BE2C (cell line): ENCODE data around the gene PCDHGA4.

ENCODE experiments used
- DNase-seq: peaks from one replicate; pipeline ENCODE4 v3.0.0-alpha.2; 2020
- H3K27me3 ChIP-seq: fragments of 250-450 bp; sonication (Bioruptor Pico); 2 replicates; pipeline ENCODE4 v1.5.1; 2020; ENCODE audit warnings: mild to moderate bottlenecking
- H3K36me3 ChIP-seq: fragments of 250-450 bp; sonication (Bioruptor Pico); 2 replicates; pipeline ENCODE4 v1.5.1; 2020; ENCODE audit warnings: mild to moderate bottlenecking
- H3K4me1 ChIP-seq: fragments of 250-450 bp; sonication (Bioruptor Pico); 2 replicates; pipeline ENCODE4 v1.5.1; 2020
- H3K4me3 ChIP-seq: 2 replicates; pipeline ENCODE4 v1.5.1; 2011; ENCODE audit warnings: low read depth, low read length
- H3K9me3 ChIP-seq: fragments of 250-450 bp; sonication (Bioruptor Pico); 2 replicates; pipeline ENCODE4 v1.5.1; 2020
- TF ChIP-seq, protein P1 (sequence below): IDR thresholded peaks from 2 replicates; pipeline ENCODE4 v1.5.1; 2012; ENCODE audit warnings: mild to moderate bottlenecking, low read depth, low read length

The PCDHGA4 gene

DNA sequence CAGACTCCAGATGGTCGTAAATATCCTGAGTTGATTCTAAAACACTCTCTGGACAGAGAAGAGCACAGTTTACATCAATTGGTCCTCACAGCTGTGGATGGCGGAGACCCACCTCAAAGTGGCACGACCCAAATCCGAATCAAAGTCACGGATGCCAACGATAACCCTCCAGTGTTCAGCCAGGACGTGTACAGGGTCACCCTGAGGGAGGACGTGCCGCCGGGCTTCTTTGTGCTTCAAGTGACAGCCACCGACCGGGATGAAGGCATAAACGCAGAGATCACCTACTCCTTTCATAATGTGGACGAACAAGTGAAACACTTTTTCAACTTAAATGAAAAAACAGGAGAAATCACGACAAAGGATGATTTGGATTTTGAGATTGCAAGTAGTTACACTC, 5.9 kb downstream of the PCDHGA4 start:
- H3K27me3 ChIP-seq = no peaks in the 10 kb centered on the region
- TF ChIP-seq, protein P1, sequence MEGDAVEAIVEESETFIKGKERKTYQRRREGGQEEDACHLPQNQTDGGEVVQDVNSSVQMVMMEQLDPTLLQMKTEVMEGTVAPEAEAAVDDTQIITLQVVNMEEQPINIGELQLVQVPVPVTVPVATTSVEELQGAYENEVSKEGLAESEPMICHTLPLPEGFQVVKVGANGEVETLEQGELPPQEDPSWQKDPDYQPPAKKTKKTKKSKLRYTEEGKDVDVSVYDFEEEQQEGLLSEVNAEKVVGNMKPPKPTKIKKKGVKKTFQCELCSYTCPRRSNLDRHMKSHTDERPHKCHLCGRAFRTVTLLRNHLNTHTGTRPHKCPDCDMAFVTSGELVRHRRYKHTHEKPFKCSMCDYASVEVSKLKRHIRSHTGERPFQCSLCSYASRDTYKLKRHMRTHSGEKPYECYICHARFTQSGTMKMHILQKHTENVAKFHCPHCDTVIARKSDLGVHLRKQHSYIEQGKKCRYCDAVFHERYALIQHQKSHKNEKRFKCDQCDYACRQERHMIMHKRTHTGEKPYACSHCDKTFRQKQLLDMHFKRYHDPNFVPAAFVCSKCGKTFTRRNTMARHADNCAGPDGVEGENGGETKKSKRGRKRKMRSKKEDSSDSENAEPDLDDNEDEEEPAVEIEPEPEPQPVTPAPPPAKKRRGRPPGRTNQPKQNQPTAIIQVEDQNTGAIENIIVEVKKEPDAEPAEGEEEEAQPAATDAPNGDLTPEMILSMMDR = no peak

DNA sequence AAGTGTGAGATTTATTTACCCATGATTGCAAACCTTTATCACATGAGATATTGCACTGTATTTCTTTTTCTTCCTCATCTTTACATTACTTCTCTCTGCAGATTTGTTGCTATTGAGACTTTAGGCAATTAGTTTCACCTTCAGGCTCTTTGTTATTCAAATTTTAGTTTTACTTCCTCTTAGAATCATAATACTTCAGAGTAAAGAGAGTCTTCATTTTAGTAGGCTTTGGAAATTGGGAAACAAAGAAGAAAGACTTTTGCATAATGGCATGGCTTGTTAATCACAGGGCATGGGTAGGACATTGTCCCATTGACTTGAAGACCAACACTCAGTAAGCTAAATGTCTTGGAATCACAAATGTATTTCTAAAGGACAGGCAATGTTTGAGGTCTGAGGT, 7.9 kb downstream of the PCDHGA4 start:
- DNase-seq = no peak
- Histone ChIP-seq H3K4me3 (no peak overlapping the region), H3K9me3 (peaks cover 5% of the 10 kb centered on the region), H3K36me3 (peaks cover 44% of the 10 kb centered on the region), H3K4me1 (no peaks in the 10 kb centered on the region), H3K27me3 (no peaks in the 10 kb centered on the region)
- TF ChIP-seq, protein P1 = no peak

More for the DNA sequence above, 5.9 kb downstream of the PCDHGA4 start:
- peaks cover 7% of the 10 kb centered on the region for H3K9me3 ChIP-seq
- H3K36me3 ChIP-seq = peaks cover 56% of the 10 kb centered on the region
- DNase-seq = no peak
- no peak overlapping the region for H3K4me3 ChIP-seq
- H3K4me1 ChIP-seq = no peaks in the 10 kb centered on the region

DNA sequence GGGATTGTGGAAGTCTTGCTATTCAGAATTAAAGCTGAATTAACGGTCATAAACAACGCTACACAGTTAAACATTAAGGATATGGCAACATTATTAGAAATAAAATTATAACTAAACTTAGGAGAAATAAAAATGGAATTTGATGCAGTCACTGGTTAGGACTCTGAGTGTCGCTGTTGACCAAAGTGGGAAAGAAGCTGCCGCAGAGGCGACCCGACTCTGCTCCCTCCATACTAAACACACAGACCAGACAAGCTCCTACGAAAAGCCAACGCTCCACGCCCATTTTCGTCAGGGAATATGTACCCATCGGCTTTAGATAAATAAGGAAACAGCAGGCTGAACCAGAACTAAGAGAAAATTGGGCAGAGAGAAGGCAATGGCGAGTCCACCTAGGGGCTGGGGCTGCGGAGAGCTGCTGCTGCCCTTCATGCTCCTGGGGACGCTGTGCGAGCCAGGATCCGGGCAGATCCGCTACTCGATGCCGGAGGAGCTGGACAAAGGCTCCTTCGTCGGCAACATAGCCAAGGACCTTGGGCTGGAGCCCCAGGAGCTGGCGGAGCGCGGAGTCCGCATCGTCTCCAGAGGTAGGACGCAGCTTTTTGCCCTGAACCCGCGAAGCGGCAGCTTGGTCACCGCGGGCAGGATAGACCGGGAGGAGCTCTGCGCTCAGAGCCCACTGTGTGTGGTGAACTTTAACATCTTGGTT, 9.3 kb downstream of the PCDHGA4 start, which contains the start of gene PCDHGA5:
Gene PCDHGA5, plus strand, starts transcription at position 211 of the 709 bp plus-strand sequence. Its CDS starts 169 bp downstream, at position 380.
- Histone ChIP-seq H3K36me3 (peaks cover 42% of the 10 kb centered on the region), H3K9me3 (no peaks in the 10 kb centered on the region; the same call in none of the 2 replicates), H3K4me3 (no peak within 1 kb of the TSS), H3K4me1 (no peaks in the 10 kb centered on the region), H3K27me3 (no peaks in the 10 kb centered on the region)
- DNase-seq = no peak
- TF ChIP-seq, protein P1 = 0 out of 2 replicates have a peak, but pooled peaks have one; percentile 6

DNA sequence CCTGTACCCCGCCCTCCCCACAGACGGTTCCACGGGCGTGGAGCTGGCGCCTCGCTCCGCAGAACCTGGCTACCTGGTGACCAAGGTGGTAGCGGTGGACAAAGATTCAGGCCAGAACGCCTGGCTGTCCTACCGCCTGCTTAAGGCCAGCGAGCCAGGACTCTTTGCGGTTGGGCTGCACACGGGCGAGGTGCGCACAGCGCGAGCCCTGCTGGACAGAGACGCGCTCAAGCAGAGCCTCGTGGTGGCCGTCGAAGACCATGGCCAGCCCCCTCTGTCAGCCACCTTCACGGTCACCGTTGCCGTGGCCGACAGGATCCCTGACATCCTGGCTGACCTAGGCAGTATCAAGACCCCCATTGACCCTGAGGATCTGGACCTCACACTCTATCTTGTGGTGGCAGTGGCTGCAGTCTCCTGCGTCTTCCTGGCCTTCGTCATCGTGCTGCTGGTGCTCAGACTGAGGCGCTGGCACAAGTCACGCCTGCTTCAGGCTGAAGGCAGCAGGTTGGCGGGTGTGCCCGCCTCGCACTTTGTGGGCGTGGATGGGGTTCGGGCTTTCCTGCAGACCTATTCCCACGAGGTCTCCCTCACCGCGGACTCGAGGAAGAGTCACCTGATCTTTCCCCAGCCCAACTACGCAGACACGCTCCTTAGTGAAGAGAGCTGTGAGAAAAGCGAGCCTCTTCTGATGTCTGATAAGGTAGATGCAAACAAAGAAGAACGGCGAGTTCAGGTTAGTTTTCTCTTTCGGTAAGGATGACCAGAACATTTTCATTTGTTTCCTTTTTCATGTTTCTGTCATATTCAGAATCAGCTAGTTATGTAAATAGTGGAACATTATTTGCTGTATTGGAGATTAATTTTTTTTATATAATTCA, 11.4 kb downstream of the PCDHGA4 start:
- Histone ChIP-seq H3K4me1 (no peaks in the 10 kb centered on the region), H3K9me3 (no peaks in the 10 kb centered on the region; the same call in 1 of the 2 replicates), H3K4me3 (no peak overlapping the region), H3K27me3 (no peaks in the 10 kb centered on the region), H3K36me3 (peaks cover 41% of the 10 kb centered on the region)
- DNase-seq = no peak
- TF ChIP-seq, protein P1 = no peak

DNA sequence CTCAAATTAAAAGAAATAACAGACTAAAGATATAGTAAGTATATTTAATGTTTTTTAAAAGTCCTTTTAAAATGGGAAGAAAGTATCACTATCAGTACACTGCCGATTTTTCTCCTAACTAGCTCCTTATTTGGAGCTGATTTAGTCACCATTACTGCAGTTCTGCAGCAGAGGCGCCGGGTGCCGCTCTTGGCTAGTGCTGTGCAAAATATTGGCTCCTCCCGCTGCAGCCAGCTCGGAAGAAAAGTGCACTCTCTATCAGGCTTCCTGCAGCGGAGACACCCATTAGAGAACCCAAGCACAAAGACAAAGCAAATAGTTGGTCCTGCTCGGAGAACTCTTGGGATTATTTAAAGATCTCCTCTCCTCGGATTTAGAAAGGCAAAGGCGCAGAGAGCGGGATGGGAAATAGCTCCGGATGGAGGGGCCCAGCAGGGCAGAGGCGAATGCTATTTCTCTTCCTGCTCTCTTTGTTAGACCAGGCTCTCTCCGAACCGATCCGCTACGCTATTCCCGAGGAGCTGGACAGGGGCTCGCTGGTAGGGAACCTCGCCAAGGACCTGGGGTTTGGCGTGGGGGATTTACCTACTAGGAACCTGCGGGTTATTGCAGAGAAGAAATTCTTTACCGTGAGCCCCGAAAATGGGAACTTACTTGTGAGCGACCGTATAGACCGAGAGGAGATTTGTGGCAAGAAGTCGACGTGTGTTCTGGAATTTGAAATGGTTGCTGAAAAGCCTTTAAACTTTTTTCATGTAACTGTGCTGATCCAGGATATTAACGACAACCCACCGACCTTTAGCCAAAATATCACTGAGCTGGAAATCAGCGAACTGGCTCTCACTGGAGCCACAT, 15.4 kb downstream of the PCDHGA4 start, which contains the start of gene PCDHGB3:
Gene PCDHGB3, plus strand, starts transcription at position 249 of the 855 bp plus-strand sequence. Its CDS starts 153 bp downstream, at position 402.
- Histone ChIP-seq H3K36me3 (peaks cover 37% of the 10 kb centered on the region), H3K4me3 (no peak within 1 kb of the TSS), H3K4me1 (no peaks in the 10 kb centered on the region), H3K27me3 (no peaks in the 10 kb centered on the region), H3K9me3 (peaks cover 2% of the 10 kb centered on the region; the same call in 1 of the 2 replicates)
- TF ChIP-seq, protein P1 = no peak
- DNase-seq = no peak
